Nephron progenitor cell (in vitro differentiated cells): ENCODE measurements around the gene RPL12.
A peak's percentile ranks its signal among the peaks of the same experiment; 100 is the strongest.

ENCODE experiments used
- DNase-seq: peaks from one replicate; pipeline ENCODE4 v3.0.0; 2021
- H3K27ac Mint-ChIP-seq: 2 replicates; pipeline ENCODE4 v1.8.0; 2021; ENCODE audit warnings: mild to moderate bottlenecking, moderate library complexity, mixed read lengths
- H3K27me3 Mint-ChIP-seq: 2 replicates; pipeline ENCODE4 v1.8.0; 2021; ENCODE audit warnings: mild to moderate bottlenecking, low read depth, mixed read lengths; ENCODE audit not compliant: poor library complexity
- H3K36me3 Mint-ChIP-seq: 2 replicates; pipeline ENCODE4 v1.8.0; 2021; ENCODE audit warnings: low read depth, mixed read lengths
- H3K4me1 Mint-ChIP-seq: 2 replicates; pipeline ENCODE4 v1.8.0; 2021; ENCODE audit warnings: mixed read lengths
- H3K4me3 Mint-ChIP-seq: 2 replicates; pipeline ENCODE4 v1.8.0; 2021; ENCODE audit warnings: mild to moderate bottlenecking, moderate library complexity, mixed read lengths
- H3K9me3 Mint-ChIP-seq: 2 replicates; pipeline ENCODE4 v1.8.0; 2021; ENCODE audit warnings: mild to moderate bottlenecking, moderate library complexity, mixed read lengths
- CTCF ChIP-seq: fragments of 200-600 bp; sonication (generic); IDR thresholded peaks from 2 replicates; pipeline ENCODE4 v1.5.0; 2021; ENCODE audit warnings: antibody characterized with exemption

The RPL12 gene

GRCh38 chr9:127448112-127448805, 2.9 kb downstream of the RPL12 start:
- H3K4me1 Mint-ChIP-seq = peaks cover 40% of the 10 kb centered on the region
- no peak for DNase-seq
- peak overlapping the region; percentile 100 for H3K27ac Mint-ChIP-seq
- H3K9me3 Mint-ChIP-seq = peaks cover 15% of the 10 kb centered on the region
- no peak for TF ChIP-seq CTCF
- H3K4me3 Mint-ChIP-seq = peak overlapping the region; percentile 92
- no peaks in the 10 kb centered on the region for H3K27me3 Mint-ChIP-seq
- peaks cover 72% of the 10 kb centered on the region for H3K36me3 Mint-ChIP-seq

GRCh38 chr9:127447416-127448111, 3.6 kb downstream of the RPL12 start:
- TF ChIP-seq CTCF = no peak
- Mint-ChIP-seq H3K27ac (peak overlapping the region; percentile 100), H3K4me3 (peak overlapping the region; percentile 92), H3K36me3 (peaks cover 79% of the 10 kb centered on the region), H3K27me3 (no peaks in the 10 kb centered on the region), H3K4me1 (peaks cover 39% of the 10 kb centered on the region), H3K9me3 (peaks cover 15% of the 10 kb centered on the region)
- DNase-seq = no peak

GRCh38 chr9:127446713-127447415, 4.3 kb downstream of the RPL12 start:
- H3K36me3 Mint-ChIP-seq = peaks cover 86% of the 10 kb centered on the region
- no peak overlapping the region for H3K4me3 Mint-ChIP-seq
- peaks cover 34% of the 10 kb centered on the region for H3K4me1 Mint-ChIP-seq
- no peak for DNase-seq
- peaks cover 20% of the 10 kb centered on the region for H3K9me3 Mint-ChIP-seq
- no peak for TF ChIP-seq CTCF
- H3K27me3 Mint-ChIP-seq = no peaks in the 10 kb centered on the region
- peak overlapping the region; percentile 100 for H3K27ac Mint-ChIP-seq

GRCh38 chr9:127445851-127446712, 5.1 kb downstream of the RPL12 start:
- Mint-ChIP-seq H3K9me3 (peaks cover 20% of the 10 kb centered on the region), H3K4me3 (no peak overlapping the region), H3K27me3 (no peaks in the 10 kb centered on the region), H3K27ac (peak overlapping the region; percentile 100), H3K36me3 (peaks cover 91% of the 10 kb centered on the region), H3K4me1 (peaks cover 34% of the 10 kb centered on the region)
- TF ChIP-seq CTCF = no peak
- DNase-seq = no peak

- H3K9me3 Mint-ChIP-seq = peaks cover 20% of the 10 kb centered on the region
- H3K27me3 Mint-ChIP-seq = no peaks in the 10 kb centered on the region
- peaks cover 28% of the 10 kb centered on the region for H3K4me1 Mint-ChIP-seq
- H3K27ac Mint-ChIP-seq = peak overlapping the region; percentile 100
- H3K4me3 Mint-ChIP-seq = no peak overlapping the region
- H3K36me3 Mint-ChIP-seq = peaks cover 97% of the 10 kb centered on the region
- no peak for TF ChIP-seq CTCF
- DNase-seq = no peak
Observed at GRCh38 chr9:127444921-127445850, 6.0 kb downstream of the RPL12 start.
